GM08714 (cell line): ENCODE data around the gene MCTP1.

Source experiments
- H3K4me3 ChIP-seq: fragments of 200-500 bp; sonication (Bioruptor generic); 2 replicates; pipeline ENCODE4 v1.5.1; 2014; ENCODE audit warnings: mild to moderate bottlenecking, low read length, inconsistent platforms
- ZNF274 ChIP-seq: IDR thresholded peaks from 2 replicates; pipeline ENCODE4 v1.6.1; 2012; ENCODE audit warnings: mild to moderate bottlenecking, low read depth, low read length

The MCTP1 gene

GRCh38 chr5:95141141-95141540 is 143.8 kb downstream of the MCTP1 start:
- H3K4me3 ChIP-seq: no peak overlapping the region
- no peak for TF ChIP-seq ZNF274

- H3K4me3 ChIP-seq: no peak overlapping the region
- TF ChIP-seq ZNF274: no peak
Observed at GRCh38 chr5:95134326-95134725, 150.6 kb downstream of the MCTP1 start.

GRCh38 chr5:95132096-95132495 is 152.8 kb downstream of the MCTP1 start:
- H3K4me3 ChIP-seq: no peak overlapping the region
- no peak for TF ChIP-seq ZNF274

- no peak for TF ChIP-seq ZNF274
- H3K4me3 ChIP-seq: no peak overlapping the region
Observed at GRCh38 chr5:95130941-95131340, 154.0 kb downstream of the MCTP1 start.

GRCh38 chr5:95124731-95125130 is 160.2 kb downstream of the MCTP1 start:
- no peak for TF ChIP-seq ZNF274
- no peak overlapping the region for H3K4me3 ChIP-seq

- no peak overlapping the region for H3K4me3 ChIP-seq
- TF ChIP-seq ZNF274: no peak
Observed at GRCh38 chr5:95124101-95124500, 160.8 kb downstream of the MCTP1 start.

- no peak for TF ChIP-seq ZNF274
- no peak overlapping the region for H3K4me3 ChIP-seq
Observed at GRCh38 chr5:95114902-95115301, 170.0 kb downstream of the MCTP1 start.

- no peak for TF ChIP-seq ZNF274
- H3K4me3 ChIP-seq: no peak overlapping the region
Observed at GRCh38 chr5:95114305-95114704, 170.6 kb downstream of the MCTP1 start.

GRCh38 chr5:95113489-95113888 is 171.4 kb downstream of the MCTP1 start:
- H3K4me3 ChIP-seq: no peak overlapping the region
- TF ChIP-seq ZNF274: no peak

- H3K4me3 ChIP-seq: no peak overlapping the region
- no peak for TF ChIP-seq ZNF274
Observed at GRCh38 chr5:95111141-95111540, 173.8 kb downstream of the MCTP1 start.

GRCh38 chr5:95110118-95110517 is 174.8 kb downstream of the MCTP1 start:
- no peak overlapping the region for H3K4me3 ChIP-seq

GRCh38 chr5:95107138-95107537 is 177.8 kb downstream of the MCTP1 start:
- no peak overlapping the region for H3K4me3 ChIP-seq
- TF ChIP-seq ZNF274: no peak

More at GRCh38 chr5:95110118-95110517, 174.8 kb downstream of the MCTP1 start:
- no peak for TF ChIP-seq ZNF274

GRCh38 chr5:95105638-95106037 is 179.3 kb downstream of the MCTP1 start:
- H3K4me3 ChIP-seq: no peak overlapping the region
- no peak for TF ChIP-seq ZNF274

- no peak for TF ChIP-seq ZNF274
- no peak overlapping the region for H3K4me3 ChIP-seq
Observed at GRCh38 chr5:95102687-95103086, 182.2 kb downstream of the MCTP1 start.

- no peak overlapping the region for H3K4me3 ChIP-seq
- no peak for TF ChIP-seq ZNF274
Observed at GRCh38 chr5:95102080-95102479, 182.8 kb downstream of the MCTP1 start.

GRCh38 chr5:95100551-95100950 is 184.3 kb downstream of the MCTP1 start:
- H3K4me3 ChIP-seq: no peak overlapping the region
- TF ChIP-seq ZNF274: no peak
